ENCODE measurements around the gene PPARA. TPM values are rescaled to one million over a fixed set of nuclear protein-coding genes. Genes with fewer than 3 reads are reported as not detected.

PPARA gene
- 4.9 TPM for total RNA-seq

- DNase-seq (ENCODE audit: low spot score in 2 of 2) (peak; percentile 100), FAIRE-seq (no peak)
Measured at GRCh38 chr22:46150034-46150654, at the start of gene PPARA. Gene PPARA (plus strand): TSS chr22:46150526. CDS start chr22:46198384, 47,858 bp downstream.

- DNase-seq (ENCODE audit: low spot score in 2 of 2) (no peak), FAIRE-seq (no peak)
Measured at GRCh38 chr22:46102159-46102558, 48.2 kb upstream of the PPARA start.

- no peak for FAIRE-seq
Measured at GRCh38 chr22:46102752-46103151, 47.6 kb upstream of the PPARA start.

GRCh38 chr22:46103181-46103580 lies 47.1 kb upstream of the PPARA start:
- FAIRE-seq, result no peak
- no peak for DNase-seq (ENCODE audit: low spot score in 2 of 2)

More at GRCh38 chr22:46102752-46103151, 47.6 kb upstream of the PPARA start:
- no peak for DNase-seq (ENCODE audit: low spot score in 2 of 2)

- DNase-seq (ENCODE audit: low spot score in 2 of 2), result no peak
- no peak for FAIRE-seq
Measured at GRCh38 chr22:46103664-46104063, 46.7 kb upstream of the PPARA start.

GRCh38 chr22:46104170-46104880 lies 46.0 kb upstream of the PPARA start:
- peak in 1 of 2 donors; percentile 75 for DNase-seq (ENCODE audit: low spot score in 2 of 2)
- no peak for FAIRE-seq

- FAIRE-seq, result no peak
- no peak for DNase-seq (ENCODE audit: low spot score in 2 of 2)
Measured at GRCh38 chr22:46104881-46105493, 45.3 kb upstream of the PPARA start.

- FAIRE-seq (no peak), DNase-seq (ENCODE audit: low spot score in 2 of 2) (no peak)
Measured at GRCh38 chr22:46105494-46106278, 44.6 kb upstream of the PPARA start.

- FAIRE-seq (no peak), DNase-seq (ENCODE audit: low spot score in 2 of 2) (no peak)
Measured at GRCh38 chr22:46106279-46107022, 43.9 kb upstream of the PPARA start.

- no peak for FAIRE-seq
- DNase-seq (ENCODE audit: low spot score in 2 of 2), result peak; percentile 78 to 85
Measured at GRCh38 chr22:46107089-46107664, 43.1 kb upstream of the PPARA start.

GRCh38 chr22:46107753-46108563 lies 42.4 kb upstream of the PPARA start:
- no peak for FAIRE-seq

GRCh38 chr22:46108564-46109473 lies 41.5 kb upstream of the PPARA start:
- DNase-seq (ENCODE audit: low spot score in 2 of 2) (no peak), FAIRE-seq (no peak)

More at GRCh38 chr22:46107753-46108563, 42.4 kb upstream of the PPARA start:
- DNase-seq (ENCODE audit: low spot score in 2 of 2), result no peak

GRCh38 chr22:46109474-46110003 lies 40.8 kb upstream of the PPARA start:
- no peak for FAIRE-seq

GRCh38 chr22:46110215-46110614 lies 40.1 kb upstream of the PPARA start:
- no peak for FAIRE-seq

More at GRCh38 chr22:46109474-46110003, 40.8 kb upstream of the PPARA start:
- no peak for DNase-seq (ENCODE audit: low spot score in 2 of 2)

GRCh38 chr22:46111645-46112306 lies 38.5 kb upstream of the PPARA start:
- no peak for DNase-seq (ENCODE audit: low spot score in 2 of 2)
- no peak for FAIRE-seq

More at GRCh38 chr22:46110215-46110614, 40.1 kb upstream of the PPARA start:
- no peak for DNase-seq (ENCODE audit: low spot score in 2 of 2)

- no peak for DNase-seq (ENCODE audit: low spot score in 2 of 2)
- FAIRE-seq, result no peak
Measured at GRCh38 chr22:46112405-46112804, 37.9 kb upstream of the PPARA start.

Measured in frontal cortex (tissue), 4 donors.